ENCODE results near the gene DSCAML1.

DSCAML1 gene

GRCh38 chr11:117435326-117435725 lies 361.7 kb downstream of the DSCAML1 start:
- TF ChIP-seq CTCF (IDR thresholded peaks at IDR 0.05; ENCODE audit: low read length) (no peak), EZH2 (IDR thresholded peaks at IDR 0.05; ENCODE audit: borderline replicate concordance, low read length) (no peak)

GRCh38 chr11:117434481-117434880 lies 362.5 kb downstream of the DSCAML1 start:
- Histone ChIP-seq H3K4me1 (ENCODE audit: insufficient read depth, low read length, severe bottlenecking) (no peaks in the 10 kb centered on the region), H3K9me2 (ENCODE audit: low read depth, low read length) (no peaks in the 10 kb centered on the region), H3K27ac (ENCODE audit: low read depth, low read length, poor library complexity, severe bottlenecking) (no peak overlapping the region), H3K9me3 (ENCODE audit: low read length) (no peaks in the 10 kb centered on the region), H3F3A (ENCODE audit: insufficient read depth, low read length) (no peaks in the 10 kb centered on the region), H2AFZ (ENCODE audit: low read length) (no peak overlapping the region), H3K79me2 (ENCODE audit: insufficient read depth, low read length) (no peaks in the 10 kb centered on the region), H3K36me3 (ENCODE audit: insufficient read depth, low read length) (no peaks in the 10 kb centered on the region), H3K27me3 (ENCODE audit: insufficient read depth, low read length) (no peaks in the 10 kb centered on the region), H4K20me1 (ENCODE audit: insufficient read depth, low read length) (no peaks in the 10 kb centered on the region), H3K4me2 (ENCODE audit: low read length) (no peak overlapping the region), H3K9ac (ENCODE audit: low read length) (no peak overlapping the region), H3K4me3 (ENCODE audit: low read depth, low read length, poor library complexity, severe bottlenecking) (no peak overlapping the region)
- TF ChIP-seq EZH2 (IDR thresholded peaks at IDR 0.05; ENCODE audit: borderline replicate concordance, low read length): no peak
- TF ChIP-seq CTCF (IDR thresholded peaks at IDR 0.05; ENCODE audit: low read length): no peak

More at GRCh38 chr11:117435326-117435725, 361.7 kb downstream of the DSCAML1 start:
- Histone ChIP-seq H3K36me3 (ENCODE audit: insufficient read depth, low read length) (no peaks in the 10 kb centered on the region), H3K27me3 (ENCODE audit: insufficient read depth, low read length) (no peaks in the 10 kb centered on the region), H3K9me2 (ENCODE audit: low read depth, low read length) (no peaks in the 10 kb centered on the region), H3K4me1 (ENCODE audit: insufficient read depth, low read length, severe bottlenecking) (no peaks in the 10 kb centered on the region), H3K4me2 (ENCODE audit: low read length) (no peak overlapping the region), H2AFZ (ENCODE audit: low read length) (no peak overlapping the region), H3K27ac (ENCODE audit: low read depth, low read length, poor library complexity, severe bottlenecking) (no peak overlapping the region), H4K20me1 (ENCODE audit: insufficient read depth, low read length) (no peaks in the 10 kb centered on the region), H3K4me3 (ENCODE audit: low read depth, low read length, poor library complexity, severe bottlenecking) (no peak overlapping the region), H3K9ac (ENCODE audit: low read length) (no peak overlapping the region), H3K79me2 (ENCODE audit: insufficient read depth, low read length) (no peaks in the 10 kb centered on the region), H3F3A (ENCODE audit: insufficient read depth, low read length) (no peaks in the 10 kb centered on the region), H3K9me3 (ENCODE audit: low read length) (no peaks in the 10 kb centered on the region)

- H3K27me3 ChIP-seq (ENCODE audit: insufficient read depth, low read length): no peaks in the 10 kb centered on the region
- H3K9me3 ChIP-seq (ENCODE audit: low read length): no peaks in the 10 kb centered on the region
- no peak overlapping the region for H3K9ac ChIP-seq (ENCODE audit: low read length)
- H3K36me3 ChIP-seq (ENCODE audit: insufficient read depth, low read length): no peaks in the 10 kb centered on the region
- H3K4me2 ChIP-seq (ENCODE audit: low read length): no peak overlapping the region
- TF ChIP-seq EZH2 (IDR thresholded peaks at IDR 0.05; ENCODE audit: borderline replicate concordance, low read length) (no peak), CTCF (IDR thresholded peaks at IDR 0.05; ENCODE audit: low read length) (no peak)
- H3K4me3 ChIP-seq (ENCODE audit: low read depth, low read length, poor library complexity, severe bottlenecking): no peak overlapping the region
- no peaks in the 10 kb centered on the region for H3F3A ChIP-seq (ENCODE audit: insufficient read depth, low read length)
- H2AFZ ChIP-seq (ENCODE audit: low read length): no peak overlapping the region
- no peaks in the 10 kb centered on the region for H4K20me1 ChIP-seq (ENCODE audit: insufficient read depth, low read length)
- no peak overlapping the region for H3K27ac ChIP-seq (ENCODE audit: low read depth, low read length, poor library complexity, severe bottlenecking)
- H3K9me2 ChIP-seq (ENCODE audit: low read depth, low read length): no peaks in the 10 kb centered on the region
- H3K4me1 ChIP-seq (ENCODE audit: insufficient read depth, low read length, severe bottlenecking): no peaks in the 10 kb centered on the region
- no peaks in the 10 kb centered on the region for H3K79me2 ChIP-seq (ENCODE audit: insufficient read depth, low read length)
Measured at GRCh38 chr11:117433717-117434116, 363.3 kb downstream of the DSCAML1 start.

Data from OCI-LY1 (cell line).